GM12872 (cell line): Measurements from ENCODE around the gene SYNGR1.

Experiments
- CTCF ChIP-seq: IDR thresholded peaks from 3 replicates; pipeline ENCODE4 v1.5.1; 2011; ENCODE audit warnings: low read depth, mild to moderate bottlenecking, low read length, moderate library complexity; ENCODE audit not compliant: insufficient read depth

Gene SYNGR1

DNA sequence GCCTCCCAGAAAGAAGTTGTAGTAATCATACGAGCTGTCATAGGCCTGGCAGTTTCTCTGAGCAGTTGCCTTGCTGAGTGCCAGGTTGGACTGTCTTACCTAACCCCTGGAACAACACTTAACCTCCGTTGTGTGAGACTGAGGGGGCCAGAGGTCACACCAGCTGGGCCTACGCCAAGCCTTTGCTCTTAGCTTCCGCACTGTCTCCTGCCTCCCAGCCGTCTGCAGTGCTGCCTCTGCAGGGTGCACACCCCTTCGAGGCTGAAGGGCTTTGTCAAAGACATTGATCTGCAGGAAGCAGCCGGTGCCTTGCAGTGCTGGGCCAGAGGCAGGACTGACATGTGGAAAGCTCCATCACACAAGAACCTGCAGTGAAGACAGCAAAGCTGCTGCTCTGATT, 66.5 kb downstream of the SYNGR1 start:
- no peak for TF ChIP-seq CTCF

- TF ChIP-seq CTCF: no peak
Measured at GRCh38 chr22:39417641-39418040, 67.8 kb downstream of the SYNGR1 start.

DNA sequence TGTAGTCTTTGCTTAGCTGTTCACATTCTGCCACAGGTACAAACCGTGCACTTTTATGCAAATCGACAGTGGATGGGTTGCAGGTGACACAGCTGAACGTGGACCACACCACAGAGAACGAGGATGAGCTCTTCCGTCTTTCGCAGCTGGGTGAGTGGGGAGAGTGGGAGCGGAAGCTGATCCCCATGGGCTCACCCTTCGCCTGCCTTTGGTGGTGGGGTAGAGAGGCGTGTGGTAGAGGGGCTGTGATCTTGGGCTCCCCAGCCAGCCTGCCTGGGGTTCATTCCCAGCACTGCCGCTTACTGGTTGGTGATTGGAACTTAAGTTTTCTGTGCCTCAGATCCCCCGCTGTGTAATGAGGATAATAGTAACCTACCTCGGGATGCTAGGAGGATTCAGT, 68.9 kb downstream of the SYNGR1 start:
- no peak for TF ChIP-seq CTCF

- no peak for TF ChIP-seq CTCF
Measured at GRCh38 chr22:39419096-39419495, 69.3 kb downstream of the SYNGR1 start.

DNA sequence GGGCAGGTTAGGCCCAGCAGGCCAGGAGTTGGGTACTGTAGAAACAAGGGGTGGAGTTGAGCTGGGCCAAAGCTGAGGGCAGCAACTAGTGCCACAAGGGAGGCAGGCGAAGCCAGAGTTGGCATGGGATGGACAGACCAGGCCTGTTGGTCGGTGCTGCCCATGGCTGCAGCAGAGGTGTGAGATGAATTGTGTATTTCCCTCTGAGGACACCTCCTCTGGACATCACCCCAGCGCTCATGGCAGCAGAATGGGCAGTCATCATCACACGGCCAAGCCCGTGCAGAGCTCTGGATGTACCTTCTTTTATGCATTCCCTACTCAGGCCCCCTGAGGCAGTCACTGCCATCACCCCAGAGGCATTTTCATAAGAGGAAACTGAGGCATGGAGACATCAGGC, 70.1 kb downstream of the SYNGR1 start:
- TF ChIP-seq CTCF: no peak

GRCh38 chr22:39421691-39422090, 71.9 kb downstream of the SYNGR1 start:
- no peak for TF ChIP-seq CTCF

GRCh38 chr22:39422101-39422500, 72.3 kb downstream of the SYNGR1 start:
- TF ChIP-seq CTCF: no peak

DNA sequence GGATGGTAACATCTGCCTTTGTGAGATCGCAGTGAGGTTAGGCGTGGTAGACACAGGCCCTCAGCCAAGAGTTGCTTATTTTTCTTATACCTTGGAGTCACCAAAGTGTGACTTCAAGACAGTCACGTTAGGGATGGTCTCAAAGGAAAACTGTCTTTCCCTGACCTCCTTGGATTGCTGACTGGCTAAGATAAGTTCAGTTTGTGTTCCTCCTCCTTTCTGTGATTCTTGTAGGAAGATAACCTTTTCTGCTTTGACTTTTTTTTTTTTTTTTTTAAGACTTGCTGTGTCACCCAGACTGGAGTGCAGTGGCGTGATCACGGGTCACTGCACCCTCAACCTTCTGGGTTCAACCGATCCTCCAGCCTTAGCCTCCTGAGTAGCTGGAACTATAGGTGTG, 72.9 kb downstream of the SYNGR1 start:
- no peak for TF ChIP-seq CTCF
